Upper lobe of left lung (tissue), 6 donors: Measurements from ENCODE around the gene THAP2. TPM values are rescaled to one million over a fixed set of nuclear protein-coding genes. Genes with fewer than 3 reads are reported as not detected.

Source experiments
- ATAC-seq, 2 donors: fragments of 200-7000 bp; cut with Tn5 transposase; one replicate each; pipeline ENCODE4 v1.9.1; 2022; ENCODE audit warnings: mild to moderate bottlenecking in 2 of 2, moderate library complexity in 2 of 2; ENCODE audit not compliant: low FRiP score in 2 of 2
- DNase-seq, 2 donors: peaks; one replicate each; pipeline ENCODE4 v3.0.0-alpha.2; 2019 to 2020
- H3K27ac ChIP-seq, 4 donors: fragments of 200-600 bp; sonication (generic); one replicate each; pipeline ENCODE4 v1.5.1; 2016 to 2019
- H3K27me3 ChIP-seq, 4 donors: fragments of 200-600 bp; sonication (generic); one replicate each; pipeline ENCODE4 v1.5.1; 2017 to 2019
- H3K36me3 ChIP-seq, 4 donors: fragments of 200-600 bp; sonication (generic); one replicate each; pipeline ENCODE4 v1.5.1; 2016 to 2019
- H3K4me1 ChIP-seq, 4 donors: fragments of 200-600 bp; sonication (generic); one replicate each; pipeline ENCODE4 v1.5.1; 2018 to 2019
- H3K4me3 ChIP-seq, 4 donors: fragments of 200-600 bp; sonication (generic); one replicate each; pipeline ENCODE4 v1.5.1; 2017 to 2019; ENCODE audit warnings: mild to moderate bottlenecking in 2 of 4, moderate library complexity in 1 of 4
- H3K9me3 ChIP-seq, 4 donors: fragments of 200-600 bp; sonication (generic); one replicate each; pipeline ENCODE4 v1.5.1; 2018 to 2019
- CTCF ChIP-seq, 6 experiments: fragments of 450-650 bp in 4 of 6; fragments of 200-600 bp in 2 of 6; sonication (generic) in 2 of 6; IDR thresholded peaks; one replicate each; pipeline ENCODE4 v1.5.1; 2016 to 2019; ENCODE audit warnings: antibody characterized with exemption in 6 of 6
- EP300 ChIP-seq, 4 donors: sonication (generic); formaldehyde crosslinking; IDR thresholded peaks; one replicate each; pipeline ENCODE4 v1.5.1; 2017; ENCODE audit warnings: antibody characterized with exemption in 4 of 4, control low read depth in 2 of 4
- POLR2A ChIP-seq, 4 donors: fragments of 450-650 bp; IDR thresholded peaks; one replicate each; pipeline ENCODE4 v1.5.1; 2016 to 2017; ENCODE audit warnings: antibody characterized with exemption in 4 of 4, mild to moderate bottlenecking in 2 of 4
- POLR2AphosphoS5 ChIP-seq, 2 donors: sonication (generic); formaldehyde crosslinking; IDR thresholded peaks; one replicate each; pipeline ENCODE4 v1.5.1; 2017; ENCODE audit warnings: antibody characterized with exemption in 2 of 2
- WGBS, 2 donors: methylation state at CpG; one replicate each; pipeline ENCODE4 v1.1.5; 2017 to 2018; 5-methylcytosine and 5-hydroxymethylcytosine counted together
- total RNA-seq, 6 donors: library from RNA; depleted of rRNA in 4 of 6; stranded (reverse); fragments of >200 nt in 4 of 6; gene quantifications; one replicate each; pipeline versions ENCODE4 v1.1.0 to v1.2.1, GENCODE V29; 2016 to 2021
- donor health status: DM: no; HTN: no; CAD: no; lungs with moderate emphysema.
- donor health status: DM: no; HTN: yes; CAD: no; lungs with severe emphysema.

THAP2 gene
- total RNA-seq, 6 donors from 2014 or later, result 2.1 to 5.0 (median 3.6) TPM

- Histone ChIP-seq H3K4me1 (no peaks in the 10 kb centered on the region), H3K27me3 (no peaks in the 10 kb centered on the region), H3K4me3 (no peak overlapping the region), H3K9me3 (no peaks in the 10 kb centered on the region), H3K36me3 (peaks cover 9 to 87% (median 62%) of the 10 kb centered on the region in 4 donors), H3K27ac (no peak overlapping the region)
- no peak for ATAC-seq
- WGBS, 2 donors, result 100% methylated on average over 2 of the region's 2 CpGs
- DNase-seq, result no peak
- TF ChIP-seq POLR2AphosphoS5 (IDR thresholded peaks at IDR 0.05), result no peak
- no peak for TF ChIP-seq CTCF (IDR thresholded peaks at IDR 0.05)
- TF ChIP-seq EP300 (IDR thresholded peaks at IDR 0.05), result no peak
- no peak for TF ChIP-seq POLR2A (IDR thresholded peaks at IDR 0.05)
Observed at GRCh38 chr12:71640316-71640715, 23.8 kb upstream of the THAP2 start.

GRCh38 chr12:71641390-71641789 lies 22.7 kb upstream of the THAP2 start:
- no peak overlapping the region for H3K27ac ChIP-seq
- TF ChIP-seq CTCF (IDR thresholded peaks at IDR 0.05) (no peak), POLR2A (IDR thresholded peaks at IDR 0.05) (no peak), POLR2AphosphoS5 (IDR thresholded peaks at IDR 0.05) (no peak), EP300 (IDR thresholded peaks at IDR 0.05) (no peak)
- no peaks in the 10 kb centered on the region for H3K4me1 ChIP-seq
- no peak for ATAC-seq
- H3K36me3 ChIP-seq, result peaks cover 3 to 87% (median 52%) of the 10 kb centered on the region in 4 donors
- no peak for DNase-seq
- no peaks in the 10 kb centered on the region for H3K27me3 ChIP-seq
- no peaks in the 10 kb centered on the region for H3K9me3 ChIP-seq
- no peak overlapping the region for H3K4me3 ChIP-seq
- WGBS, 2 donors, result 75 to 89% methylated on average over 2 of the region's 2 CpGs

- ATAC-seq, result no peak
- TF ChIP-seq POLR2A (IDR thresholded peaks at IDR 0.05), result no peak
- TF ChIP-seq POLR2AphosphoS5 (IDR thresholded peaks at IDR 0.05), result no peak
- no peak for TF ChIP-seq CTCF (IDR thresholded peaks at IDR 0.05)
- no peak for TF ChIP-seq EP300 (IDR thresholded peaks at IDR 0.05)
- Histone ChIP-seq H3K4me3 (no peak overlapping the region), H3K36me3 (peaks cover 3 to 91% (median 49%) of the 10 kb centered on the region in 4 donors), H3K27ac (no peak overlapping the region), H3K4me1 (no peaks in the 10 kb centered on the region), H3K27me3 (no peaks in the 10 kb centered on the region), H3K9me3 (no peaks in the 10 kb centered on the region)
- WGBS, 2 donors, result 88 to 90% methylated on average over 2 of the region's 2 CpGs
- DNase-seq, result no peak
Observed at GRCh38 chr12:71642264-71642663, 21.8 kb upstream of the THAP2 start.

GRCh38 chr12:71645268-71645667 lies 18.8 kb upstream of the THAP2 start:
- peaks cover 3 to 94% (median 36%) of the 10 kb centered on the region in 4 donors for H3K36me3 ChIP-seq
- H3K9me3 ChIP-seq, result no peaks in the 10 kb centered on the region
- ATAC-seq, result peak in 1 of 2 donors; percentile 62
- H3K4me1 ChIP-seq, result peaks cover 0 to 6% (median 4%) of the 10 kb centered on the region in 4 donors
- H3K27me3 ChIP-seq, result no peaks in the 10 kb centered on the region
- WGBS, 2 donors, result 64 to 75% methylated on average over 3 of the region's 3 CpGs
- TF ChIP-seq CTCF (IDR thresholded peaks at IDR 0.05) (no peak), EP300 (IDR thresholded peaks at IDR 0.05) (no peak), POLR2AphosphoS5 (IDR thresholded peaks at IDR 0.05) (no peak), POLR2A (IDR thresholded peaks at IDR 0.05) (no peak)
- DNase-seq, result no peak
- no peak overlapping the region for H3K4me3 ChIP-seq
- peak overlapping the region in 2 of 4 donors; percentile 1 to 27 for H3K27ac ChIP-seq

GRCh38 chr12:71646512-71646911 lies 17.6 kb upstream of the THAP2 start:
- ATAC-seq, result no peak
- H3K27ac ChIP-seq, result no peak overlapping the region
- DNase-seq, result no peak
- 97 to 99% methylated on average over 3 of the region's 3 CpGs for WGBS, 2 donors
- TF ChIP-seq POLR2AphosphoS5 (IDR thresholded peaks at IDR 0.05) (no peak), POLR2A (IDR thresholded peaks at IDR 0.05) (no peak), CTCF (IDR thresholded peaks at IDR 0.05) (no peak)
- H3K4me1 ChIP-seq, result peaks cover 0 to 11% (median 5%) of the 10 kb centered on the region in 4 donors
- no peaks in the 10 kb centered on the region for H3K9me3 ChIP-seq
- H3K27me3 ChIP-seq, result no peaks in the 10 kb centered on the region
- H3K4me3 ChIP-seq, result no peak overlapping the region
- H3K36me3 ChIP-seq, result peaks cover 0 to 83% (median 28%) of the 10 kb centered on the region in 4 donors
